Neuronal stem cell (in vitro differentiated cells): ENCODE measurements around the gene CD37.
"Not testable (repeated sequence)": the region's sequence is repeated elsewhere in the genome, so short reads cannot be mapped to it uniquely, and the experiment has no call there.

Experiments used
- DNase-seq: peaks from one replicate; pipeline ENCODE4 v3.0.0-alpha.2; 2013; ENCODE audit warnings: low spot score
- H2AFZ ChIP-seq: one replicate; pipeline ENCODE4 v1.6.1; 2013; ENCODE audit warnings: mild to moderate bottlenecking, low read length, inconsistent platforms
- H2AK5ac ChIP-seq: 2 replicates; pipeline ENCODE4 v1.6.1; 2013; ENCODE audit warnings: low read depth, mild to moderate bottlenecking, inconsistent platforms, low read length, moderate library complexity, mixed read lengths
- H2BK120ac ChIP-seq: 2 replicates; pipeline ENCODE4 v1.6.1; 2013; ENCODE audit warnings: low read depth, mild to moderate bottlenecking, inconsistent platforms, low read length, moderate library complexity, mixed read lengths
- H2BK12ac ChIP-seq: one replicate; pipeline ENCODE4 v1.6.1; 2013; ENCODE audit warnings: low read length, inconsistent platforms
- H2BK15ac ChIP-seq: 2 replicates; pipeline ENCODE4 v1.6.1; 2013; ENCODE audit warnings: mild to moderate bottlenecking, low read length, inconsistent platforms, mixed read lengths
- H2BK5ac ChIP-seq: one replicate; pipeline ENCODE4 v1.6.1; 2013; ENCODE audit warnings: inconsistent platforms, mild to moderate bottlenecking, low read length, moderate library complexity
- H3K14ac ChIP-seq: one replicate; pipeline ENCODE4 v1.6.1; 2013; ENCODE audit warnings: low read length, inconsistent platforms
- H3K18ac ChIP-seq: 2 replicates; pipeline ENCODE4 v1.6.1; 2013; ENCODE audit warnings: low read length, inconsistent platforms
- H3K23ac ChIP-seq: 2 replicates; pipeline ENCODE4 v1.6.1; 2013; ENCODE audit warnings: low read depth, mild to moderate bottlenecking, mixed read lengths, low read length, inconsistent platforms; ENCODE audit not compliant: poor library complexity
- H3K27ac ChIP-seq: replicated peaks from 3 replicates; pipeline ENCODE4 v1.5.1; 2013; ENCODE audit warnings: low read length, inconsistent platforms
- H3K27me3 ChIP-seq, 3 experiments: 2 replicates each; pipeline ENCODE4 v1.6.1; 2013; ENCODE audit warnings: low read length in 3 of 3, mild to moderate bottlenecking in 2 of 3, inconsistent platforms in 1 of 3, low read depth in 1 of 3, mixed read lengths in 1 of 3, moderate library complexity in 1 of 3; ENCODE audit not compliant: control insufficient read depth in 3 of 3, insufficient read depth in 3 of 3
- H3K36me3 ChIP-seq, 2 donors: replicated peaks in 1 of 2; 2 replicates each; pipeline ENCODE4 v1.6.1; 2013; ENCODE audit warnings: low read length in 2 of 2; ENCODE audit not compliant: control insufficient read depth in 2 of 2, insufficient read depth in 2 of 2
- H3K4ac ChIP-seq: 2 replicates; pipeline ENCODE4 v1.6.1; 2013; ENCODE audit warnings: inconsistent platforms, mild to moderate bottlenecking, low read length, moderate library complexity
- H3K4me1 ChIP-seq, 2 donors: 1 replicate in 1 of 2; 2 replicates in 1 of 2; pipeline ENCODE4 v1.6.1; 2013; ENCODE audit warnings: low read length in 2 of 2, low read depth in 1 of 2; ENCODE audit not compliant: control insufficient read depth in 2 of 2, insufficient read depth in 1 of 2
- H3K4me2 ChIP-seq: one replicate; pipeline ENCODE4 v1.6.1; 2013; ENCODE audit warnings: mild to moderate bottlenecking, low read length, inconsistent platforms; ENCODE audit not compliant: insufficient read depth, poor library complexity, severe bottlenecking
- H3K4me3 ChIP-seq, 2 donors: 2 replicates each; pipeline ENCODE4 v1.5.1; 2013; ENCODE audit warnings: low read length in 2 of 2, mild to moderate bottlenecking in 2 of 2, inconsistent platforms in 1 of 2, moderate library complexity in 1 of 2
- H3K79me1 ChIP-seq: one replicate; pipeline ENCODE4 v1.6.1; 2013; ENCODE audit warnings: low read depth, mild to moderate bottlenecking, inconsistent platforms, low read length, moderate library complexity
- H3K9ac ChIP-seq: one replicate; pipeline ENCODE4 v1.6.1; 2013; ENCODE audit warnings: mild to moderate bottlenecking, low read depth, low read length, inconsistent platforms; ENCODE audit not compliant: poor library complexity
- H3K9me3 ChIP-seq, 2 donors: replicated peaks in 1 of 2; 2 replicates each; pipeline versions ENCODE3 to v1.6.1; 2013; ENCODE audit warnings: low read length in 2 of 2, mild to moderate bottlenecking in 2 of 2, inconsistent platforms in 1 of 2, low read depth in 1 of 2, mixed read lengths in 1 of 2, moderate library complexity in 1 of 2; ENCODE audit not compliant: control insufficient read depth in 2 of 2, insufficient read depth in 1 of 2
- H4K8ac ChIP-seq: one replicate; pipeline ENCODE4 v1.6.1; 2013; ENCODE audit warnings: low read depth, mild to moderate bottlenecking, inconsistent platforms, low read length, moderate library complexity
- H4K91ac ChIP-seq: one replicate; pipeline ENCODE4 v1.6.1; 2013; ENCODE audit warnings: low read length, low read depth, mild to moderate bottlenecking, inconsistent platforms; ENCODE audit not compliant: poor library complexity
- WGBS, 2 donors: extraction: QIAGEN DNeasy Blood & Tissue Kit; methylation state at CpG; one replicate each; pipeline ENCODE4 v1.1.7; 2013; ENCODE audit warnings: missing lambda C conversion rate in 2 of 2, mixed read lengths in 1 of 2; ENCODE audit not compliant: insufficient read length in 2 of 2, insufficient replicate concordance in 1 of 2; ENCODE audit errors: extremely low coverage in 2 of 2; 5-methylcytosine and 5-hydroxymethylcytosine counted together

Gene CD37

GRCh38 chr19:49373174-49373573 is 38.0 kb downstream of the CD37 start:
- not testable (repeated sequence) for H3K79me1 ChIP-seq, H3K4me1 ChIP-seq
- no CpG with 5 or more reads among the region's 3 CpGs for WGBS, 2 donors

GRCh38 chr19:49374665-49375434 is 39.6 kb downstream of the CD37 start:
- no peak for DNase-seq
- H3K4me3 ChIP-seq: no peak overlapping the region
- H2AK5ac ChIP-seq: no peak overlapping the region
- peaks cover 3 to 13% of the 10 kb centered on the region in 2 donors for H3K9me3 ChIP-seq
- H3K4me2 ChIP-seq: no peak overlapping the region
- no peak overlapping the region for H2BK120ac ChIP-seq
- no peak overlapping the region for H3K27ac ChIP-seq
- no peak overlapping the region for H3K18ac ChIP-seq
- no peak overlapping the region for H4K91ac ChIP-seq
- H2BK15ac ChIP-seq: peak overlapping the region; percentile 37
- H3K23ac ChIP-seq: no peak overlapping the region
- no peak overlapping the region for H3K9ac ChIP-seq
- no peak overlapping the region for H3K4ac ChIP-seq
- no peaks in the 10 kb centered on the region for H3K27me3 ChIP-seq
- H3K36me3 ChIP-seq: no peaks in the 10 kb centered on the region
- no peaks in the 10 kb centered on the region for H3K4me1 ChIP-seq
- H4K8ac ChIP-seq: no peak overlapping the region
- no peak overlapping the region for H2AFZ ChIP-seq
- H2BK5ac ChIP-seq: no peak overlapping the region
- no peak overlapping the region for H3K14ac ChIP-seq
- WGBS, 2 donors: no CpG with 5 or more reads among the region's 16 CpGs
- no peaks in the 10 kb centered on the region for H3K79me1 ChIP-seq
- H2BK12ac ChIP-seq: no peak overlapping the region

More at GRCh38 chr19:49373174-49373573, 38.0 kb downstream of the CD37 start:
- H2AFZ ChIP-seq, H2AK5ac ChIP-seq, H2BK120ac ChIP-seq, H3K9ac ChIP-seq, H2BK5ac ChIP-seq, H3K36me3 ChIP-seq, H3K18ac ChIP-seq, H4K91ac ChIP-seq, H3K23ac ChIP-seq, H2BK12ac ChIP-seq, H3K4ac ChIP-seq, H3K4me2 ChIP-seq, H4K8ac ChIP-seq, DNase-seq, H2BK15ac ChIP-seq, H3K27me3 ChIP-seq, H3K14ac ChIP-seq, H3K4me3 ChIP-seq, H3K27ac ChIP-seq: not testable (repeated sequence)
- H3K9me3 ChIP-seq: peaks cover 9 to 27% of the 10 kb centered on the region in 2 donors

- H2AK5ac ChIP-seq: no peak overlapping the region
- no peak overlapping the region for H3K14ac ChIP-seq
- WGBS, 2 donors: no CpG with 5 or more reads among the region's 3 CpGs
- H3K9ac ChIP-seq: no peak overlapping the region
- no peak overlapping the region for H2BK5ac ChIP-seq
- H3K18ac ChIP-seq: no peak overlapping the region
- no peak overlapping the region for H3K4ac ChIP-seq
- no peak for DNase-seq
- H2BK12ac ChIP-seq: no peak overlapping the region
- H3K4me1 ChIP-seq: no peaks in the 10 kb centered on the region
- no peak overlapping the region for H2BK120ac ChIP-seq
- H3K27me3 ChIP-seq: no peaks in the 10 kb centered on the region
- no peaks in the 10 kb centered on the region for H3K79me1 ChIP-seq
- no peak overlapping the region for H3K4me2 ChIP-seq
- H3K4me3 ChIP-seq: no peak overlapping the region
- no peak overlapping the region for H2BK15ac ChIP-seq
- H3K23ac ChIP-seq: no peak overlapping the region
- no peak overlapping the region for H4K91ac ChIP-seq
- H3K36me3 ChIP-seq: no peaks in the 10 kb centered on the region
- H4K8ac ChIP-seq: no peak overlapping the region
- no peak overlapping the region for H2AFZ ChIP-seq
- no peak overlapping the region for H3K27ac ChIP-seq
- H3K9me3 ChIP-seq: peaks cover 2 to 4% of the 10 kb centered on the region in 2 donors
Measured at GRCh38 chr19:49378512-49378911, 43.3 kb downstream of the CD37 start.

GRCh38 chr19:49380391-49380790 is 45.2 kb downstream of the CD37 start:
- Histone ChIP-seq H3K18ac (no peak overlapping the region), H3K4ac (no peak overlapping the region), H3K36me3 (no peaks in the 10 kb centered on the region), H3K14ac (no peak overlapping the region), H2BK5ac (no peak overlapping the region), H3K4me1 (no peaks in the 10 kb centered on the region), H3K9me3 (peaks cover 2 to 4% of the 10 kb centered on the region in 2 donors), H2BK15ac (no peak overlapping the region), H2AK5ac (no peak overlapping the region), H4K8ac (no peak overlapping the region), H2BK120ac (no peak overlapping the region), H2BK12ac (no peak overlapping the region), H3K27me3 (no peaks in the 10 kb centered on the region), H3K4me3 (no peak overlapping the region), H3K4me2 (no peak overlapping the region), H4K91ac (no peak overlapping the region), H3K9ac (no peak overlapping the region), H3K79me1 (no peaks in the 10 kb centered on the region), H2AFZ (no peak overlapping the region), H3K23ac (no peak overlapping the region), H3K27ac (no peak overlapping the region)
- WGBS, 2 donors: no CpG with 5 or more reads among the region's 3 CpGs
- DNase-seq: no peak
